ENCODE results near the gene NFX1. TPM values are rescaled to one million over a fixed set of nuclear protein-coding genes. Genes with fewer than 3 reads are reported as not detected.
A peak's percentile ranks its signal among the peaks of the same experiment; 100 is the strongest.

The NFX1 gene
- polyA plus RNA-seq, 1 donor (not counting 4 experiments of a cell fraction or from before 2014, with no cell fraction given), result 28.1 TPM

DNA sequence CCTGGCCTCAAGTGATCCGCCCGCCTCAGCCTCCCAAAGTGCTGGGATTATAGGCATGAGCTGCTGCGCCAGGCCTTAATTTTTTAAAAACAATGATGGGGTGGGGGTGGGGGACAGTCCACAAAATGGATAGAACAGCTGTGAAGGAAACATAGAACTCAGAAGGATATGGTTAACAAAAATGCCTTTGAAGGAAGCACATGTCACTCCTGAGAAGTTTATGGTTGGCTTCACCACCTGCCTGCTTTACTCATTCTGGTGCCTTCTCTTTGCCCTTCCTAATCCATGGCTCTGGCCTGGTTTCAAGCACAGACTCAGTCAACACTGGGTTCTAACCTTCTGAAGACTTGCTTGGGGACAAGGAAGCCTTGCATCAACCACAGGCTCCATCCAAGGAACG is 36.1 kb upstream of the NFX1 start:
- no peaks in the 10 kb centered on the region for H3K9me3 ChIP-seq (ENCODE audit: control insufficient read depth, low read depth, low read length)
- H4K20me1 ChIP-seq (ENCODE audit: control insufficient read depth, extremely low read depth, insufficient read depth, low read length), result no peaks in the 10 kb centered on the region
- FAIRE-seq (no peak), DNase-seq (ENCODE audit: low read depth, low spot score) (no peak)
- no peak overlapping the region for H3K27ac ChIP-seq (ENCODE audit: control insufficient read depth, insufficient read depth, low read length)
- peaks cover 23% of the 10 kb centered on the region for H3K4me1 ChIP-seq (ENCODE audit: control insufficient read depth, extremely low read depth, insufficient read depth, low read length)
- no peaks in the 10 kb centered on the region for H3K79me2 ChIP-seq (ENCODE audit: control insufficient read depth, insufficient read depth, low read length)
- dilution Hi-C loops (cut with MboI; ENCODE audit: extremely low pct_ligation_motif_present, low sequenced_read_pairs), result no loop called here
- no peaks in the 10 kb centered on the region for H3K27me3 ChIP-seq (ENCODE audit: control insufficient read depth, extremely low read depth, insufficient read depth, low read length)
- H3K9ac ChIP-seq (ENCODE audit: control insufficient read depth, extremely low read depth, insufficient read depth, low read length), result no peak overlapping the region
- H3K36me3 ChIP-seq (ENCODE audit: control insufficient read depth in 2 of 2, extremely low read depth in 1 of 2, insufficient read depth in 2 of 2, low read length in 2 of 2), result peaks cover 25 to 43% of the 10 kb centered on the region in 2 experiments
- H3K4me3 ChIP-seq (ENCODE audit: control insufficient read depth in 2 of 3, extremely low read depth in 1 of 3, insufficient read depth in 2 of 3, low read depth in 1 of 3, low read length in 3 of 3), result no peak overlapping the region
- H2AFZ ChIP-seq (ENCODE audit: control insufficient read depth, low read length), result no peak overlapping the region
- H3K4me2 ChIP-seq (ENCODE audit: control insufficient read depth, extremely low read depth, insufficient read depth, low read depth, low read length), result no peak overlapping the region
- TF ChIP-seq EZH2 (IDR thresholded peaks at IDR 0.05; ENCODE audit: low read length), result no peak
- H3K9me1 ChIP-seq (ENCODE audit: control insufficient read depth, extremely low read depth, insufficient read depth, low read length), result no peaks in the 10 kb centered on the region

DNA sequence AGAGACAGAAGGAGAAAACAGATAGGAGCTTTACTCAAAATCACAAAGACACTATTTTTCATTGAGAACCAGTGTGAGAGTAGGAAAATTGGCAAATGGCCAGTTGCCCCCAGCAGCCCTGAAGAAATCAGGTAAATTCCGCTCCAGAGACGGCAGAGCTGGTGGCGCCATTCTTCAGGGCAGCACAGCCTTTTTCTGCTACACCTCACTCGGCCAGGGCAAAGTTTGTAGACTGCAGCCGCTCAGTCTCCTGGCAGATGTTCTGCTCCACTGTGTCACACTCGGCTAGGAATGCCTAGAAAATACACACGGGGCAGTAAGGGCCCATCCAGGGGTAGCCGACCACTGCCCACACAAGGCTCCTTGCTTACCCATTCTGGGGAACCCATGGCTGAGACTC is 35.3 kb upstream of the NFX1 start:
- no peak for FAIRE-seq
- Histone ChIP-seq H4K20me1 (ENCODE audit: control insufficient read depth, extremely low read depth, insufficient read depth, low read length) (no peaks in the 10 kb centered on the region), H3K27ac (ENCODE audit: control insufficient read depth, insufficient read depth, low read length) (no peak overlapping the region), H2AFZ (ENCODE audit: control insufficient read depth, low read length) (no peak overlapping the region), H3K36me3 (ENCODE audit: control insufficient read depth in 2 of 2, extremely low read depth in 1 of 2, insufficient read depth in 2 of 2, low read length in 2 of 2) (peaks cover 29 to 45% of the 10 kb centered on the region in 2 experiments), H3K79me2 (ENCODE audit: control insufficient read depth, insufficient read depth, low read length) (peaks cover 2% of the 10 kb centered on the region), H3K9me1 (ENCODE audit: control insufficient read depth, extremely low read depth, insufficient read depth, low read length) (no peaks in the 10 kb centered on the region), H3K4me3 (ENCODE audit: control insufficient read depth in 2 of 3, extremely low read depth in 1 of 3, insufficient read depth in 2 of 3, low read depth in 1 of 3, low read length in 3 of 3) (no peak overlapping the region), H3K4me1 (ENCODE audit: control insufficient read depth, extremely low read depth, insufficient read depth, low read length) (peaks cover 22% of the 10 kb centered on the region), H3K27me3 (ENCODE audit: control insufficient read depth, extremely low read depth, insufficient read depth, low read length) (no peaks in the 10 kb centered on the region), H3K9ac (ENCODE audit: control insufficient read depth, extremely low read depth, insufficient read depth, low read length) (no peak overlapping the region), H3K9me3 (ENCODE audit: control insufficient read depth, low read depth, low read length) (no peaks in the 10 kb centered on the region), H3K4me2 (ENCODE audit: control insufficient read depth, extremely low read depth, insufficient read depth, low read depth, low read length) (no peak overlapping the region)
- TF ChIP-seq, protein P1, sequence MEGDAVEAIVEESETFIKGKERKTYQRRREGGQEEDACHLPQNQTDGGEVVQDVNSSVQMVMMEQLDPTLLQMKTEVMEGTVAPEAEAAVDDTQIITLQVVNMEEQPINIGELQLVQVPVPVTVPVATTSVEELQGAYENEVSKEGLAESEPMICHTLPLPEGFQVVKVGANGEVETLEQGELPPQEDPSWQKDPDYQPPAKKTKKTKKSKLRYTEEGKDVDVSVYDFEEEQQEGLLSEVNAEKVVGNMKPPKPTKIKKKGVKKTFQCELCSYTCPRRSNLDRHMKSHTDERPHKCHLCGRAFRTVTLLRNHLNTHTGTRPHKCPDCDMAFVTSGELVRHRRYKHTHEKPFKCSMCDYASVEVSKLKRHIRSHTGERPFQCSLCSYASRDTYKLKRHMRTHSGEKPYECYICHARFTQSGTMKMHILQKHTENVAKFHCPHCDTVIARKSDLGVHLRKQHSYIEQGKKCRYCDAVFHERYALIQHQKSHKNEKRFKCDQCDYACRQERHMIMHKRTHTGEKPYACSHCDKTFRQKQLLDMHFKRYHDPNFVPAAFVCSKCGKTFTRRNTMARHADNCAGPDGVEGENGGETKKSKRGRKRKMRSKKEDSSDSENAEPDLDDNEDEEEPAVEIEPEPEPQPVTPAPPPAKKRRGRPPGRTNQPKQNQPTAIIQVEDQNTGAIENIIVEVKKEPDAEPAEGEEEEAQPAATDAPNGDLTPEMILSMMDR (optimal IDR thresholded peaks at IDR 0.05 in 1 of 3, IDR thresholded peaks at IDR 0.05 in 1 of 3, conservative IDR thresholded peaks at IDR 0.05 in 1 of 3; ENCODE audit: extremely low read depth in 1 of 3, insufficient read depth in 2 of 3, low read length in 3 of 3), result no peak
- TF ChIP-seq EZH2 (IDR thresholded peaks at IDR 0.05; ENCODE audit: low read length), result no peak
- no peak for DNase-seq (ENCODE audit: low read depth, low spot score)
- dilution Hi-C loops (cut with MboI; ENCODE audit: extremely low pct_ligation_motif_present, low sequenced_read_pairs), result no loop called here

DNA sequence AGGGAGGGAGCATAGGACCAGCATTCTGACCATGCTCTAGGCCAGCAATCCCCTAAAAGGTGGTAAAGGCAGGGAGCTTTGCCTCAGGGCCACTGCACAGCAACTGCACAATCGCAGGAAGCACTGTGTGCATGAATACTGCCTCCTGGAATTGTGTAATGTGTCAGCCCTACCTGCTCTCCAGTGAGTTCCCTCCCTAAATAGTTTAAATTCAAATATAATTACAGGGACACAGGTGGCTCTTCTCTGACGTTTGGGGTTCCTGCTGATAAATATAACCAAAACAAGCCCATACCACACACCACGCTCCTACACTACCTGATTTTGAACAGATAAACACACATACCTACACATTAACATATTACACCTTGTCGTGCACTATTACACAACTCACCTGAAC is 34.8 kb upstream of the NFX1 start:
- no peak for DNase-seq (ENCODE audit: low read depth, low spot score)
- H3K36me3 ChIP-seq (ENCODE audit: control insufficient read depth in 2 of 2, extremely low read depth in 1 of 2, insufficient read depth in 2 of 2, low read length in 2 of 2), result peaks cover 34 to 49% of the 10 kb centered on the region in 2 experiments
- peak overlapping the region; percentile 16 for H3K27ac ChIP-seq (ENCODE audit: control insufficient read depth, insufficient read depth, low read length)
- no peaks in the 10 kb centered on the region for H3K27me3 ChIP-seq (ENCODE audit: control insufficient read depth, extremely low read depth, insufficient read depth, low read length)
- no peak overlapping the region for H3K4me2 ChIP-seq (ENCODE audit: control insufficient read depth, extremely low read depth, insufficient read depth, low read depth, low read length)
- H3K9ac ChIP-seq (ENCODE audit: control insufficient read depth, extremely low read depth, insufficient read depth, low read length), result no peak overlapping the region
- H3K9me1 ChIP-seq (ENCODE audit: control insufficient read depth, extremely low read depth, insufficient read depth, low read length), result no peaks in the 10 kb centered on the region
- H4K20me1 ChIP-seq (ENCODE audit: control insufficient read depth, extremely low read depth, insufficient read depth, low read length), result no peaks in the 10 kb centered on the region
- H3K79me2 ChIP-seq (ENCODE audit: control insufficient read depth, insufficient read depth, low read length), result peaks cover 2% of the 10 kb centered on the region
- dilution Hi-C loops (cut with MboI; ENCODE audit: extremely low pct_ligation_motif_present, low sequenced_read_pairs), result no loop called here
- FAIRE-seq, result no peak
- H3K4me1 ChIP-seq (ENCODE audit: control insufficient read depth, extremely low read depth, insufficient read depth, low read length), result peaks cover 17% of the 10 kb centered on the region
- no peak overlapping the region for H2AFZ ChIP-seq (ENCODE audit: control insufficient read depth, low read length)
- H3K9me3 ChIP-seq (ENCODE audit: control insufficient read depth, low read depth, low read length), result no peaks in the 10 kb centered on the region
- TF ChIP-seq EZH2 (IDR thresholded peaks at IDR 0.05; ENCODE audit: low read length), result no peak
- TF ChIP-seq, protein P1 (optimal IDR thresholded peaks at IDR 0.05 in 1 of 3, IDR thresholded peaks at IDR 0.05 in 1 of 3, conservative IDR thresholded peaks at IDR 0.05 in 1 of 3; ENCODE audit: extremely low read depth in 1 of 3, insufficient read depth in 2 of 3, low read length in 3 of 3), result no peak
- no peak overlapping the region for H3K4me3 ChIP-seq (ENCODE audit: control insufficient read depth in 2 of 3, extremely low read depth in 1 of 3, insufficient read depth in 2 of 3, low read depth in 1 of 3, low read length in 3 of 3)

All from keratinocyte (primary cell).